C4-2B (cell line): ENCODE results near the gene RASGRP3.

Source experiments
- ZFX ChIP-seq: fragments of 450-650 bp; IDR thresholded peaks from 2 replicates; pipeline ENCODE4 v1.6.1; 2017
- TF ChIP-seq, protein P1 (sequence below): fragments of 450-650 bp; conservative IDR thresholded peaks from 2 replicates; pipeline ENCODE4 v1.5.1; 2017; ENCODE audit warnings: mild to moderate bottlenecking

DNA sequence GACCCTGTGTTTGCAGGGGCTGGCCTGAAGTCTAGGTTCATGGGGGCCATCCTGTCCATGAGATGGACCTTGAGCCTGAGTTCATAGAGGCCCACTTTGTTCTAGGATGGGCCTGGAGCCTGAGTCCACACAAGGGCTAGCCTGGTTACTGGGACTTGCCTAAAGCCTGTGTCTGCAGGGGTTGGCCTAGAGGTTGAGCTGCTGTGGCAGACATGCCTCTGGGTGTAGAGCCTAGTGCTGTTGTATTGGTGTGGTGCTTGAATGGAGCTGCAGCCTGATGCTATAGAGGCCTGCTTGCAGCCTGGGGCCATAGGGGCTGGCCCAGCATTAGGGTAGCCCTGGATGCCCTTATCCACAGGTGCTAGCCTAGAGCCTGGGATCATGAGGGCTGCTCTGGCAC, 23.9 kb upstream of the RASGRP3 start:
- TF ChIP-seq, protein P1, sequence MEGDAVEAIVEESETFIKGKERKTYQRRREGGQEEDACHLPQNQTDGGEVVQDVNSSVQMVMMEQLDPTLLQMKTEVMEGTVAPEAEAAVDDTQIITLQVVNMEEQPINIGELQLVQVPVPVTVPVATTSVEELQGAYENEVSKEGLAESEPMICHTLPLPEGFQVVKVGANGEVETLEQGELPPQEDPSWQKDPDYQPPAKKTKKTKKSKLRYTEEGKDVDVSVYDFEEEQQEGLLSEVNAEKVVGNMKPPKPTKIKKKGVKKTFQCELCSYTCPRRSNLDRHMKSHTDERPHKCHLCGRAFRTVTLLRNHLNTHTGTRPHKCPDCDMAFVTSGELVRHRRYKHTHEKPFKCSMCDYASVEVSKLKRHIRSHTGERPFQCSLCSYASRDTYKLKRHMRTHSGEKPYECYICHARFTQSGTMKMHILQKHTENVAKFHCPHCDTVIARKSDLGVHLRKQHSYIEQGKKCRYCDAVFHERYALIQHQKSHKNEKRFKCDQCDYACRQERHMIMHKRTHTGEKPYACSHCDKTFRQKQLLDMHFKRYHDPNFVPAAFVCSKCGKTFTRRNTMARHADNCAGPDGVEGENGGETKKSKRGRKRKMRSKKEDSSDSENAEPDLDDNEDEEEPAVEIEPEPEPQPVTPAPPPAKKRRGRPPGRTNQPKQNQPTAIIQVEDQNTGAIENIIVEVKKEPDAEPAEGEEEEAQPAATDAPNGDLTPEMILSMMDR, result no peak
- no peak for TF ChIP-seq ZFX
